NCI-H2107 treated with DMSO at 0.1 percent for 48 hours (cell line): ENCODE data around the gene GFAP.
"Not testable (repeated sequence)": the region's sequence is repeated elsewhere in the genome, so short reads cannot be mapped to it uniquely, and the experiment has no call there.

Experiments used
- DNase-seq: peaks from one replicate; lab custom pipeline; 2025; ENCODE audit not compliant: unreplicated experiment; lab: John Stamatoyannopoulos, UW

Gene GFAP

GRCh38 chr17:44915321-44915726 lies at the start of gene GFAP:
GFAP (minus strand) TSS chr17:44915500; CDS start chr17:44915486, 14 bp downstream.
- DNase-seq = no peak

DNA sequence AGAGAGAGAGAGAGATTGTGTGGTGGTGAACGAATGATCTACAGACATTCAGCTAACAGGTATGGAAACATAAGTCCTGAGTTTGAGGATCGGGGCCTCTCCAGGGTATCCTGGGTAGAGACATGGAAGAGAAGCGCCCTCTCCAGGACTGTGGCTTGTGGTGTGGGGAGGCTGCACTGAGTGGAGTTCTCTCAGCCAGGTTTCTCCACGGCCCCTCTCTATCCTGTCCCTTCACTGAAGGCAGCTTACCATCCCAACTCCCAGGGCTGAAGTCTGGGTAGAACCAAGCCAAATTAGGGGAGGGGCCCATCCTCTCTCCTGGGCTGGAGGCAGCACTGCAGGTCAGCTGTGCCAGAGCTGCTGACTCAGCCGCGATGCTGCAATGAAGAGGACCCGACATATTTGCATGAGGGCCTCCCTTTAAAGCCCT lies 46.6 kb upstream of the GFAP start:
- DNase-seq = no peak

- DNase-seq = no peak
These were observed 45.4 kb upstream of the GFAP start for GRCh38 chr17:44960691-44961090.

DNA sequence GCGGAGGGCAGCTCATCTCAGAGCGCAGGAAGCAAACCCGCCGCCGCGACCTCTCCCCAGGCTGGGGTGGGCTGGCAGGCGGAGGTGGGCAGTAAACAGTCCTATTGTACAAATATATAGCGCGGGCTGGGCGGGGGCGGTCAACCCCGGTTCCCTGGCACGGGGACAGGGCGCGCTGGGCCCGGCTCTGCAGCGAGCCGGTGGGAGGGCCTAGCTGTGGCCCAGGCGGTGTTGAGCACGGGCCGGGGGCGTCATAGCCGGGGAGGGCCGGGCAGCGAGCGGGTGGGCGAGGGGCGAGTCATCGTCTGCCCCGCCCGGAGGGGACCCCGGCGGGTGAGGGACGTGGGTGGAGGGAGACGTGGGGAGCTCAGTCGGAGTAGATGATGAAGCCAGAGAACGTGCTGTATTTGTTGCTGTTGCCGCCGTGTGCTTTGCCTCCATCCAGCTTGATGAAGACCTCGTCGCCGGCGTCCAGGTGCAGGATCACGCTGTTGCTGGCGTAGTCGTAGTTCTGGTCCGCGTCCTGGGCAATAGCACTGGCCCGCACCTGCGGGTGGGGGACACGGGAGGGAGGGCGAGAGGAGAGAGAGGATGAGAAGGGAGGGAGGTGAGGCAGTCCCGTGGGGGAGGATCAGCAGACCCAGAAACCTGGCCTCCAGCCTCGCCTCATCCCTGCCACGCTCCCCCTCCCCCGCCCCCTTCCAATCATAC lies 44.7 kb upstream of the GFAP start:
- DNase-seq = no peak

GRCh38 chr17:44956998-44957981 lies 42.0 kb upstream of the GFAP start:
- no peak for DNase-seq

DNA sequence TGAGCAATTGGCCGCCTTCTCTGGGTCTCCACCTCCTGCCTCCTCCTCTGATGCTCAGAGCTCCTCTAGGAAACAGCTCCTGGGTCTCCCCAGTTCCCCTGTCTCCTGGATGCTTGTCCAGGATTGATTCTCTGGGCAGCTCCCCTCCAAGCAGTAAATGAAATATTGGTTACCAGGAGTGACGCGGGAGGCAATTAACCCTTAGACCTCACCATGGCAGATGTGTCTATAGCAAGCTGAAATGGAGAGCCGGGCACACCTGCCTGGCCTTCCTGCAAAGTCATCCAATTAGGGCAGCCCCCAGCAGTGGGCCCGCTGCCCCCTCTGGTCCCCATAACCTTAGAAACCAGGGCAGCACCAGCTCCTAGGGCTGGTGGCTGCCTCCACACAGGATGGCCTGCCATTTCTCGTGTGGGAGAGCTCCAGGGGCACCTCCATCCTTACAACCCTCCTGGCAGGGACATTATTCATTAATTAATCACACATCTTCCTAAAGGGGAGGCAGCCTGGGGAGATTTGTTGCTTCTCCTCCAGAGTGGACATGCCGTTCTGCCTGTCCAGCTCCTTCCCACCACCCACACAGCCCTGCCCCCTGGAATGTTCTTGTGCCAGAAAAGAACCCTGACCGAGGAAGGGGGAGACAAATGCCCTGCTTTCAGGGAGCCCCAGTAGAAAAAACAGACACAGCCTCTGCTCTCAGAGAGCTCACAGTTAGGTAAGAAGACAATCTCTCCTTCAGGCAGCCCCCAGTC lies 40.5 kb upstream of the GFAP start:
- no peak for DNase-seq

DNA sequence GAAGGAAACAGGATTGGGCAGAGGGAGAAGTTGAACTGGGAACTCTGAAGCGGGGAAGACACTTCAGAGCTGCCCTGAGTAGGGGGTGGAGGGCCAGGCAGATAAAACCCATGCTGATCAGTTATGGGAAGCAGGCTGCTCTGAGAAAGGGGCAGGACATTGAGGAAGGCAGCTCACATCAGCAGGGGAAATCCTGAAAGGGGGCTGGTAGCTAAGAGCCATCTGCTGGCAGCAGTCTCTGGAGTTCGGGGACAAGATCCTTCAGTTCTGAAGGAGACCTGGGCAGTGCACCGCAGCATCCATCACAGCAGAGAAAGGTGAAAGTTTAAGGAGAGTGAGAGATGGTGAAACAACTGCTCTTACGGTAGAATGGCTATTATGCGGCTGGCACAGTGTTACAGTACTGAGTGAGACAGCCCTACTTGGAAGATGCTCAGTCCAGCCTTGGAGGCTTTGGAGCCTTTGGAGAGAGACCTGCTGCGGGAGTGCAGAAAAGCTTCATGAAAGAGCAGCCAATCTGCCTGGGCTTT lies 37.7 kb upstream of the GFAP start:
- no peak for DNase-seq

DNA sequence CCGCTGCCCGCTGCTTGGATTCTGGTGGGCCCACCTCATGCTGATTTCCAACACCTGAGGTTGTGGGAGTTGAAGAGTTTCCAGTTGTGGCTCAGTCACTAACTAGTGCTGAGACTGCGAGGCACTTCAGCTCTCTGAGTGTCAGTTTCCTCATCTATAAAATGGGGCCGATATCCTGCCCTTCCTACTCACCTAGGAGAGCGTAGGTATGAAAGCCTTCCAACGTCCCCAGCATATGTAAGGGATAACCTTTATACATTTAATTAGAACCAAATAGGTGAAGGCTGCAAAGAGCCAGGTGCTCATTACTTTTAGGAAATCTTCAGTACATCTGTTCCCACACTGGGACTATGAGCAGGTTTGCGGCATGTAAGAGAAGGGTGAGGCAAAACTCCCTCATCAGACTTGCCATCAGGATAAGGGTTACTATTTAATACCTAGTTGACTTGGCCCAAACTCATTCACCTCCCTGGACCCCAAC lies 33.1 kb upstream of the GFAP start:
- DNase-seq = no peak

DNA sequence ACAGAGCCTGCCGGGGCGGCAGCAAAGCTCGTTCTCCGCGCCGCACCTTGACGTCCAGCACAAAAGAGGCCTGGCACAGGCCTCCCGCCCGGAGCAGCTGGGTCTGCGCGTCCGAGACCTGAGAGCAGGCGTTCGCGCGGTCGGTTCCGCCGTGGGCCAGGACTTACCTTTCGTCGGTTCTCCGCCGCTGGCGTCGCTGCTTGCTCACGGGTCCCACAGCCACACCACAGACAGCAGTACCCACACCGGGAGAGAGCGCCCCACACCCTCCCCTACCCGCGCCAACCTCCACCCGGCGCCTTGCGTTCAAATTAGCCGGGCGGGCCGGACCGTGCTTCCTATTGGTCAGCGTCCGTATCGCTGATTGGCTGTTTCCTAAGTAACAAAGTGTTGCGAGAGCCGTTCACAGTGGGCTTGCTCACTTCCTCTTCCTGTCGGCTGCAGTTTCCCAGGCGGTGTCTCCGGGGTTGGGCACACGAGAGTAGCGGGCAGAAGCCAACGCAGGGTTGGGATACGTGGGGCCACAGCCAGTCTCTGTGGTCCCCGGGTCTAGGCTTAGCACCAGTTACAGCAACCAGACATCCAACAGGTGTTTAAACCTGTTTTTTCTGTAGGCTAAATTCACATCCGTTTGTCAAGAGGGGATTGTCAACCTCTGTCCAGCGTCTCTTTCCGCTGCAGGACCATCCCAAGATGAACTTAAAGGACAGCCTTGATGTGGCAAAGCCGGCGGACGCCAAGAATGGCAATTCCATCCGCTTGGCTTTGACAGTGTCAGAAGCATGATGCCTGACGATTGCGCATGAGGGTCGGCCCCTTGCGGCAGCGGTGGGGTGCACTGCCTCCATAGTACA lies 32.4 kb upstream of the GFAP start, which contains the start of gene KIF18B:
Gene KIF18B, minus strand, starts transcription at position 313 of the 854 bp plus-strand sequence. CDS start 11,429 bp downstream, outside the sequence.
- peak; percentile 94 for DNase-seq

- DNase-seq = not testable (repeated sequence)
These were observed 30.4 kb upstream of the GFAP start for GRCh38 chr17:44945652-44946051.

GRCh38 chr17:44942456-44942855 lies 27.2 kb upstream of the GFAP start:
- DNase-seq = no peak

GRCh38 chr17:44941712-44942331 lies 26.5 kb upstream of the GFAP start:
- DNase-seq = no peak

- DNase-seq = no peak
These were observed 25.5 kb upstream of the GFAP start for GRCh38 chr17:44940768-44941167.

- no peak for DNase-seq
These were observed 25.0 kb upstream of the GFAP start for GRCh38 chr17:44940317-44940716.

DNA sequence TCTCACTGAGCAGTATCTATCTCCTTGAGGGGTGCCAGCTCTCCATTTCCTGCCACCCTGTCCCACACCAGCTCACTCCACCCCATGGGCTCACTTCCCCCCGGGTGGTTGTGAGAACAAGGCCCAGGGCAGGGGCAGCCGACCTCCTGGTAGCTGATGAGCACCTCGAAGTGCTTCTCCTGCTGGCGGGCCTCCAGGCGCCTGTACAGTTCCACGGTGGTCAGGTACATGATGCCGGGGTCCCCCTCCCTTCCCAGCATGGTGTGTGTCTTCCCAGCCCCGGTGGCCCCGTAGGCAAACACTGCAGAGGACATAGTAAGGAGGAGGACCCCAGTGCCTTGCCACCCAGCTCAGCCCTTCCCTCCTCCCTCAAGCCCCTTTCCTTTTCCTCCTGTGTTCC lies 19.8 kb upstream of the GFAP start:
- DNase-seq = no peak

- no peak for DNase-seq
These were observed 19.4 kb upstream of the GFAP start for GRCh38 chr17:44934745-44935105.

- no peak for DNase-seq
These were observed 18.8 kb upstream of the GFAP start for GRCh38 chr17:44933824-44934744.

DNA sequence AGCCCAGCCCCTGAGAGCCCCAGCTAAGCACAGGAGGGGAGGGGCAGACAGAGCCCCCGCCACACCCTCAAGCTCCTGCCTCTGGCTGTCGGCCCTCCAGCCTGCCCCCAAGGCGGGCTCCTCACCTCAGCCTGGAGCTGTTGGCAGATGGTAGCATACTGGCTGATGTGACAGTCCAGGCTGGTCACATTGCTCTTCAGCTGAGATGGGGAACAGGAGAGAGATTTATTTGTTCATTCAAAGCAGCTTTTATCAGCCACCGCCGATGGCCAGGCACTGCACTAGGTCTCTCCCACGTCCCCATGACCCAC lies 17.4 kb upstream of the GFAP start:
- DNase-seq = no peak
